HG02885 (cell line): ENCODE measurements around the gene GABRB2.
A peak's percentile ranks its signal among the peaks of the same experiment; 100 is the strongest.

Experiments used
- ATAC-seq: cut with Tn5 transposase; IDR thresholded peaks from one replicate; pipeline ENCODE4 v1.9.1; 2021; ENCODE audit warnings: mild to moderate bottlenecking; ENCODE audit not compliant: unreplicated experiment, poor library complexity

GABRB2 gene

GRCh38 chr5:161396171-161396570 lies 150.4 kb downstream of the GABRB2 start:
- ATAC-seq: no peak

DNA sequence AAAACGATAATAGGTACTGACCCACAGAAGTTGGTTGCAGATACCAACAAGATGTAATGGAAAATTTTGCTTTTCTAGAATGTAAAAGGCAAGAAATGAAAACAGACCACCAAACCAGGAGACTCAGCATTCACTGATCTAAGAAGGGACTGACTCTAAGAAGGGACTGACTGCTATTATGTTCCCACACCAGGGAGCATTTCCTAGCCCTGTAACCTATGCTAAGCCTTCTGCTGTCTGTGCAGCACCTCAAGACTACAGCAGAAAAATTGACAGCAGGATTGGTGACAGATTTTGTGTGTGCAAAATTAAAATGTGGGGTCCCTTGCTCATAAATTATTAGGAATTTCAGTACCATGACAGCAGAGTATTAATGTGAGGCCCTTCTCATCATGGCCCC lies 154.8 kb downstream of the GABRB2 start:
- ATAC-seq: no peak

- no peak for ATAC-seq
Observed at GRCh38 chr5:161391016-161391415, 155.5 kb downstream of the GABRB2 start.

- no peak for ATAC-seq
Observed at GRCh38 chr5:161387121-161387520, 159.4 kb downstream of the GABRB2 start.

DNA sequence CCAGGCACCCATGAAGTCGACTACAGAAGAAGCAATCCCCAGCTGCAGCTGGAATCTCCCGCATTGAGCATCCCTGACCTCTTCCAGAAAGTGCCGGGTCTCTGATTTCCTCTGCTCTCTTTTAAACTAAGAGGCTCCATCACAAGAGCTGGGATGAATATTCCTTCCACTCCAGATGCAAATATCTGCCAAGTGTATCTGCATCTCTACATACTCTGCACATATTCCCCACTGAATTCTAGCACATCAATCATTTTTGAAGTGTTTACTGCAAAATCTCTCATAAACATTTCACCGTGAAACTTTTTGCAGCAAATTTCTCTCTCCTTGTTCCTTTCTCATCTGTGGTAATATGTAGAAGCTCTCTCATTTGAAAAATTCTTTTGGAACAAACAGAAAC lies 161.5 kb downstream of the GABRB2 start:
- no peak for ATAC-seq

DNA sequence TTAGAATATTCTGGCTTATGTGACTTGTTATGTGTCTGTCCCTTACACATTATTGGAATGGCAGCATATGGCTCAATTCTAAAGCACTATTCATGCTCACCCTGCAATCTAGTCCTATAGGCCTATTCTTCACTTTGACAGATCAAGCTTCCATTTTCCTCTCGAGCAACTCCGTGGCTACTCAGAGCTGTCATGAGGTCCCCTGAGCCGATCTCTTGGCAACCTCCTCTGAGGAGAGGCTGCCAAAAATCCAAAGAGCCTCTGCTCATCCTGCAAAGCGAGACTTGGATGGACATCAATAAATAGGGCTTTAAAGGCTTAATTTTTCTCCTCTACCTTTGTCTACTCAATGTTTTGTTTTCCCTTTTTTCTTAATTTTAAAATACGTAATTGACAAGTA lies 163.8 kb downstream of the GABRB2 start:
- ATAC-seq: no peak

GRCh38 chr5:161380486-161380885 lies 166.0 kb downstream of the GABRB2 start:
- peak; percentile 46 for ATAC-seq

DNA sequence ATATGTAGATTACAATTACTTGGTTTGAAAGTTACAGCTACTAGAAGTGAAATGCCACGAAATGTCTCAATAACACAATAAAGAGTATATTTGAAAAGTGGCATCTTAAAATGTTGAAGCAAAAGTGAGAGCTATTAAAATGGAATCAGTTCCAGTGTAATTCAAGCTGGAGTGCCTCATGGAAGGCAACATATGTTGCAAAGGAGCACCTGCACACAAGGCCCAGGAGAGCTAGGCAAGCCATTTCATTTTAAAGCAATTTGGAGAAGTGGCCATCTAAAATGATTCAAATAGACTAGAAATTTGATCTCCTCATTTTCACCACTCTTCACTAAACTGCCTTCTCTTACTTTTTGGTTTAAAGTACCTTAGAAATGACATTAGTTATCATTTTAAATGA lies 167.8 kb downstream of the GABRB2 start:
- ATAC-seq: no peak

GRCh38 chr5:161376034-161376433 lies 170.5 kb downstream of the GABRB2 start:
- no peak for ATAC-seq

DNA sequence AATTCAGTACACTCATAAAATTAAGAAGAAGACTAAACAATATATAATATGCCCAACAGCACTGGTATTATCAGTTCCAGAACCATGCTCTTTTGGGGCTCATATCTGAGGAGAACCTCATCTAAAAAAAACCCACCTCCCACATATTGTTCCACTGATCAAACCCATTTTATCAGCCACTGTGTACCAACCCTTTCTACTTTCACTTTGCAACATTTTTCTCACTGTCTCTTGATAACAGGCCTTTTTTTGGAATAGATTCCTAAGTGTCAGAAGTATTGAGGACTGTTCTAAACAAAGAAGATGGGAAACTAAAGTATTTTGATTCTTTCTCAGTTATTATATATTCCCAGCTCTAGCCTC lies 173.2 kb downstream of the GABRB2 start:
- ATAC-seq: peak; percentile 41

- ATAC-seq: peak; percentile 85
Observed at GRCh38 chr5:161372682-161373344, 173.7 kb downstream of the GABRB2 start.

GRCh38 chr5:161369022-161369421 lies 177.5 kb downstream of the GABRB2 start:
- no peak for ATAC-seq

DNA sequence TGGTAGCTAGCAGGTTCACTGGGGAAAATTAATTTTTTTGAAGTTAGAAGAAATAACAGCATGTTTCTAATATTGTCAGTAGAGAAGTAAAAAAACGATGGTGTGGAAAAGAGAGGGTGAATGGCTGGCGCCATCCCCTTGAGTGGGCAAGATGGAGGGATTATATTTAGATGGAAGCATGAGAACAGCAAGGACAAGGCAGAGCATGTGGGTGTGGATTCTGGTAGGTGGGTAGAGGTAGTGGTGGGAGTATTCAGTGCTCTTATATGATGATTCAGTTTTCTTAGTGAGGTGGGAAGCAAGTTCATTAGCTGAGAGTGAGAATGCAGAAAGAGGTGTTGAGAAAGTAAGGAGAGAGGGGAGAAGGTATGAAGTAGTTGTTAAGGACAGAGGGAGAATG lies 188.1 kb downstream of the GABRB2 start:
- ATAC-seq: no peak

- ATAC-seq: no peak
Observed at GRCh38 chr5:161344234-161344633, 202.3 kb downstream of the GABRB2 start.

- no peak for ATAC-seq
Observed at GRCh38 chr5:161342886-161343285, 203.6 kb downstream of the GABRB2 start.

GRCh38 chr5:161340012-161340411 lies 206.5 kb downstream of the GABRB2 start:
- ATAC-seq: no peak

GRCh38 chr5:161333194-161333880 lies 213.2 kb downstream of the GABRB2 start:
- no peak for ATAC-seq

- ATAC-seq: no peak
Observed at GRCh38 chr5:161332343-161332742, 214.2 kb downstream of the GABRB2 start.

DNA sequence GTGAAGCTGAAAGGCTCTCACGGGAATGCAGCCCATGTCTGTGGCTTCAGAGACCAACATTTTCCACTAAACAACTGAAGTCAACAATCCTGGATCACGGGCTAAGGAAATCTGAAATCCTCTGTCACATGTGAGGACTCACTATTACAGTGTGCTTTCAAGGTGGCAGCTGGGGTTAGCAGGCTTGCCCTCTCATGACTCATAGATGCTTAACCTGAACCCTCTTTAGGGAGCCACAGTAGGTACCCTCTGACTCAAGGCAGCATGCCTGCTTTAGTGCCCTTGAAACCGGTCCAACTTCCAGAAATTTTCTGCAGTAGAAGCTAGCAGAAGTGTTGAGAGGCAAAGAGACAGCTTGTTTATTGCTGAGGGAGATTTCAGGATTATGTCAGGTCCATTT lies 232.5 kb downstream of the GABRB2 start:
- ATAC-seq: no peak

GRCh38 chr5:161312882-161313281 lies 233.6 kb downstream of the GABRB2 start:
- ATAC-seq: no peak

DNA sequence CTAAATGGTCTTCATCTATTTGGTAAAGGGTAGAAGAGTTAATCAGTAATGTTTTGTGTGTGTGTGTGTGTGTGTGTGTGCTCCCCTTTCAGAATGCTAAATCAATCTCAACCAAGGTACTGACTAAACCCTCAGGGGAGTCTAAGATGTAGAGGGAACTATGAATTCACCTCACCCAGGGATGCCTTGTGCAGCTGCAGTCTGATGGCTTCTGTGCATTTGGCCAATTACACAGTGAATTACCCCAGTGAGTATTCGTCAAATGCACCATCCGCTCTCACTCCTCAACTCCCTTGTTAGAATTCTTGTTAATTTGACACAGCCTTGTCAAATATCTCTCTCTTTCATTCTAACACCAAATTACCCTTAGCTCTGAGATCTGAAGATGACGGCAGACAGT lies 234.6 kb downstream of the GABRB2 start:
- ATAC-seq: no peak

GRCh38 chr5:161311146-161311708 lies 235.3 kb downstream of the GABRB2 start:
- ATAC-seq: peak; percentile 93
